ENCODE results near the gene PAX1. TPM values are rescaled to one million over a fixed set of nuclear protein-coding genes. Genes with fewer than 3 reads are reported as not detected.

Gene PAX1
- total RNA-seq, 1 donor from 2014 or later = 2.7 TPM

DNA sequence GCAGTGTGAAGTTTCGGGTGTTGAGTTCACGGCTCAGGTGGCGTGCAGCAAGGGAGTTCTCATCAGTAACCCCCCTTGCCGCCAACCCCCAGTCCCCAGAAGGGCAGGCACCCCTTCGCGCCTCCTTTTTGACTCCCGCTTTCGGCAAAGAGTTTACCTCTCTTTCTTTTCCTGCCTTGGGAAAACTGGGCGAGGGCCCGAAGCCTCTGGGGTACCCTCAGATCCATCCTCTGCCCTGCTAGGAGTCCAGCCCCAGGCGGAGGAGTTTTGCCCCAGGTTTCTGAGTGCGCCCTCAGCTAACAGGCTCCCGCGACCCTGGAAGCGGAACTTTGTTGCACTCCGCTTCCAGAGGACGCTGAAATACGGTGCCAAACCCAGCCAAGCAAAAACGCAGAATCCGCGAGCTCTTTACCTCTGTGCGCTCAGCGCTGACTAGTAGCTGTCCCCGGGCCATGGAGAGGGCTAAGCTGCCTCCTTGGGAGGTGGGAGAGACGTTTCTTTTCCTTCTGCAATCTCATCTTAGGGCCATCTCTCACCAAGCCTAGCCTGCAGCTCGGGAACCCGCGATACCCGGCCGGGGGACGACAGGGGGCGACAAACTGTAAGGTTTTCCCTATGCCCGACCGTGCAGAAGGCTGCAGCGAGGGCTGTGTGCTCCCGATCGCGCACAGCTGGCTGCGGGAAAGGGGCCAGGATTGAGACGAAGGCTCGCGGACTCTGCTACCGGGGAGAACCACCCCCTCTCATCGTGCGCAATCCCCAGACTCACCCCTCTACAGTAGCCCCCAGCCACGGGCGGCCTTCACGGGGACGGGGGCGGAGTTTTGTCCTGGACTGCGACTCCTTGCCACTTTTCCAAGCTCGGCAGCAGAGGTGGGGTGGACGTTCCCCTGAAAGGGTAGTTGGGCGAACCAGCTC lies 2.7 kb upstream of the PAX1 start:
- TF ChIP-seq, protein P1, sequence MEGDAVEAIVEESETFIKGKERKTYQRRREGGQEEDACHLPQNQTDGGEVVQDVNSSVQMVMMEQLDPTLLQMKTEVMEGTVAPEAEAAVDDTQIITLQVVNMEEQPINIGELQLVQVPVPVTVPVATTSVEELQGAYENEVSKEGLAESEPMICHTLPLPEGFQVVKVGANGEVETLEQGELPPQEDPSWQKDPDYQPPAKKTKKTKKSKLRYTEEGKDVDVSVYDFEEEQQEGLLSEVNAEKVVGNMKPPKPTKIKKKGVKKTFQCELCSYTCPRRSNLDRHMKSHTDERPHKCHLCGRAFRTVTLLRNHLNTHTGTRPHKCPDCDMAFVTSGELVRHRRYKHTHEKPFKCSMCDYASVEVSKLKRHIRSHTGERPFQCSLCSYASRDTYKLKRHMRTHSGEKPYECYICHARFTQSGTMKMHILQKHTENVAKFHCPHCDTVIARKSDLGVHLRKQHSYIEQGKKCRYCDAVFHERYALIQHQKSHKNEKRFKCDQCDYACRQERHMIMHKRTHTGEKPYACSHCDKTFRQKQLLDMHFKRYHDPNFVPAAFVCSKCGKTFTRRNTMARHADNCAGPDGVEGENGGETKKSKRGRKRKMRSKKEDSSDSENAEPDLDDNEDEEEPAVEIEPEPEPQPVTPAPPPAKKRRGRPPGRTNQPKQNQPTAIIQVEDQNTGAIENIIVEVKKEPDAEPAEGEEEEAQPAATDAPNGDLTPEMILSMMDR (conservative IDR thresholded peaks at IDR 0.05) = peak; percentile 89
- Mint-ChIP-seq H3K27ac (no peak overlapping the region), H3K4me3 (peak overlapping the region; percentile 84), H3K36me3 (no peaks in the 10 kb centered on the region), H3K9me3 (no peaks in the 10 kb centered on the region), H3K27me3 (peaks cover 98% of the 10 kb centered on the region), H3K4me1 (ENCODE audit: unreplicated experiment) (peaks cover 5% of the 10 kb centered on the region)
- peak; percentile 90 for DNase-seq (ENCODE audit: extremely low spot score, unreplicated experiment)

DNA sequence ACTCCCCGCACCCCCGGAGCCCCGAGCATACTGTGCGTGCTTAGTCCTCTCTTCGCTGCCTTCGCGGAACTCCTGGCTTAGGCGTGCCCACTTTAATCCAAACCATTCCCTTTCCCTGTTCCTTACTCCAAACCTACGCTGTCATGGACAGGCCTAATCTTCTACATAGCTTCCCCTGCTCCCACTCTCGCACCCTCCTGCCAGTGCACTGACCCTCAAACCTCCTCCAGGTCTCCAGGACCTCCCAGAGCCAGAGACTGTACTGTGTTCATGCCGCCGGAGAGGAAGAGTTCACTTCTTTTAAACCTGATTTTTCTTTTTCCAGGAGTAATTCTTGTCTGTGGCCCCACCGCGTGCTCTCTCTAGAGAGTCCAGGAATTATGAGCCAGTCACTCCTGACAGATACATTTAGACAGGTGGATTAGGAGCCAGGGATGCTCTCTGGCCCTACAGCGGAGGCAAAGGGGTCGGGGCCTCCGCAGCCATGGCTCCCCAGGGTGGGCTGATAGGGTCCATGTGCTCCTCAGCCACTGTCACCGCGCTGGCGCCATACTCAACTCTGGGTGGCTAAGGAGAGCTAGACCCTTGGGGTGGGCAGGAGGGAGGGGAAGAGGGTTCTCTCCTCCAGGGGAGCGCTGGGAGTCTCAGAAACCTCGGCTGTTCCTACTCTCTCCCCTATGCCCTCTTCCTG lies 1.6 kb upstream of the PAX1 start:
- peak; percentile 56 for DNase-seq (ENCODE audit: extremely low spot score, unreplicated experiment)
- no peaks in the 10 kb centered on the region for H3K9me3 Mint-ChIP-seq
- TF ChIP-seq, protein P1 (conservative IDR thresholded peaks at IDR 0.05) = no peak
- peaks cover 5% of the 10 kb centered on the region for H3K4me1 Mint-ChIP-seq (ENCODE audit: unreplicated experiment)
- H3K27me3 Mint-ChIP-seq = peaks cover 98% of the 10 kb centered on the region
- H3K36me3 Mint-ChIP-seq = no peaks in the 10 kb centered on the region
- H3K27ac Mint-ChIP-seq = no peak overlapping the region
- peak overlapping the region; percentile 84 for H3K4me3 Mint-ChIP-seq

DNA sequence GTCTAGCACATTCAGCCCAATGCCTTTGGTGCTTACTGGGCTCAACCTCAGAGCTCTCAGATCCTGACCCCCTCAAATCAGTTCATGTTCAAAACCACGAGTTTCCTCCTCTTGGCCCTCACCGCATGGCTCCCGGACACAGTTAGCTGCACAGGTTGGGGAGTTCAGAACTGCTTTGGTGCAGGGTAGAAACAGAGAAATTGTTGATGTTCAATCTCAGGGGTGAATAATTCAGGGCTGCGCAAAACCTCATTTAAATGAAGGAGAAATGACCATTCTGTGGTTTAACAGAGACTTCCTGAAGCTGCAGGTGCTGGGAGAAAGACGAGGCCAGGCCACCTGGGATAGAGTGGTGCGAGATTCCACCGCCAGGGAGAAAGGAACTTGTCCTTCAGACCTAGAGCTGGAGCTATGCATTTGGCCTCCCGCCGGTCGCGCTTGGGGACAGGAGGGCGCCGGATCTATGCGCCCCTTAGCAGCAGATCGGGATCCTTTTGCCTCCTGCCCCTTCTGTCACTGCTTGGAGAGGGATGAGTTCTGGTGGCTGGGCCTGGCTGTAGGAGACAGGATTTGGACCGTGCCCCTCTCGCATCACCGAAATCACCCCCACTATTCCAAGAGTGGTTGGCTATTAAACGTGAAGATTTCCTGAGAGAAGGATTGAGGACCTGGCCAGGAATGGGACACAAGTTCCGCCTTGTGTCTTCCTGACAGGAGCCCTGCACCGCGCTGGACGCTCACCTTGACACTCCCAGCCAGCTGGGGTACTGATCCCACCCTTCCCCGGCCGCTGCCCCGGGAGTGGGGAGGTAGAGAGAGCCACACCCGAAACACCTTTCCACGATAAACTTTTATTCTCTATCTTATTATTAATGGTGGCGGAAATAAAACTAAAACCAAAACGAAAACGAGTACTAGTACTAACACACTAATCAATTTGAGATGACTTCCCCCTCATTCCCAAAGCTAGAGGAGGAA lies 767 bp upstream of the PAX1 start:
- Mint-ChIP-seq H3K27ac (no peak overlapping the region), H3K36me3 (no peaks in the 10 kb centered on the region), H3K4me1 (ENCODE audit: unreplicated experiment) (peaks cover 5% of the 10 kb centered on the region), H3K27me3 (peaks cover 98% of the 10 kb centered on the region), H3K4me3 (peak overlapping the region; percentile 77), H3K9me3 (no peaks in the 10 kb centered on the region)
- peak; percentile 52 for DNase-seq (ENCODE audit: extremely low spot score, unreplicated experiment)
- TF ChIP-seq, protein P1 (conservative IDR thresholded peaks at IDR 0.05) = no peak

DNA sequence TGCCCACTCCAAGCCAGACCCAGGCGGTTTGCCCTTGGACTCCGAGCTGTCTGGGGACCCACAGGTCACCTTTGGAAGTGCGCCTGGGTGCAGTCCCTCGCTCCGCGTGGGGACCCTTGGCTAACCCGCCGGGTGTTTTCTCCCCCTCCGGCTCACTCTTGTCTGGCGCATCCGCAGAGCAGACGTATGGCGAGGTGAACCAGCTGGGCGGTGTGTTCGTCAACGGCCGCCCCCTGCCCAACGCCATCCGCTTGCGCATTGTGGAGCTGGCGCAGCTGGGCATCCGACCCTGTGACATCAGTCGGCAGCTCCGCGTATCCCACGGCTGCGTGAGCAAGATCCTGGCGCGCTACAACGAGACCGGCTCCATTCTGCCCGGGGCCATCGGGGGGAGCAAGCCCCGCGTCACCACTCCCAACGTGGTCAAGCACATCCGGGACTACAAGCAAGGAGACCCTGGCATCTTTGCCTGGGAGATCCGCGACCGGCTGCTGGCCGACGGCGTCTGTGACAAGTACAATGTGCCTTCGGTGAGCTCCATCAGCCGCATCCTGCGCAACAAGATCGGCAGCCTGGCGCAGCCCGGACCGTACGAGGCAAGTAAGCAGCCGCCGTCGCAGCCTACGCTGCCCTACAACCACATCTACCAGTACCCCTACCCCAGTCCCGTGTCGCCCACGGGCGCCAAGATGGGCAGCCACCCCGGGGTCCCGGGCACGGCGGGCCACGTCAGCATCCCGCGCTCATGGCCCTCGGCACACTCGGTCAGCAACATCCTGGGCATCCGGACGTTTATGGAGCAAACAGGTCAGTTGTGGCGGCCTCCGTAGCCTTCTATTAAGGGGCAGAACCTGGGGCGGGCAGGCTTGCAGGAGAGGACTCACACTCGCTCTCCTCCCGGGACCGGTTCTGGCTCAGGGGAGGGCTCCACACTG lies 1.1 kb downstream of the PAX1 start:
- TF ChIP-seq, protein P1 (conservative IDR thresholded peaks at IDR 0.05) = no peak
- DNase-seq (ENCODE audit: extremely low spot score, unreplicated experiment) = peak; percentile 68
- H3K9me3 Mint-ChIP-seq = no peaks in the 10 kb centered on the region
- H3K4me1 Mint-ChIP-seq (ENCODE audit: unreplicated experiment) = peaks cover 5% of the 10 kb centered on the region
- peaks cover 96% of the 10 kb centered on the region for H3K27me3 Mint-ChIP-seq
- peak overlapping the region; percentile 78 for H3K4me3 Mint-ChIP-seq
- no peaks in the 10 kb centered on the region for H3K36me3 Mint-ChIP-seq
- H3K27ac Mint-ChIP-seq = no peak overlapping the region
